ENCODE data around the gene DPM1. TPM values are rescaled to one million over a fixed set of nuclear protein-coding genes. Genes with fewer than 3 reads are reported as not detected.

The DPM1 gene
- total and polyA plus RNA-seq, 2 of the 8 experiments (the other 6 are each of a cell fraction or from before 2014, with no cell fraction given): 42.3 to 57.0 TPM

- H3K27ac ChIP-seq (ENCODE audit: low read depth, low read length): no peak overlapping the region
- H3K9me3 ChIP-seq (ENCODE audit: insufficient read depth in 2 of 2, low read depth in 1 of 2, low read length in 1 of 2): no peaks in the 10 kb centered on the region
- WGBS, 2 experiments (ENCODE audit: extremely low coverage in 1 of 2, insufficient coverage in 1 of 2, insufficient read length in 1 of 2, insufficient replicate concordance in 2 of 2, low coverage in 1 of 2, low lambda C conversion rate in 2 of 2, missing lambda C conversion rate in 1 of 2): 91% methylated on average over 6 of the region's 6 CpGs; no CpG with 5 or more reads in 1 of the 2 experiments
- CTCF ChIA-PET (ENCODE audit: partially characterized antibody): no interaction called here
- H3K4ac ChIP-seq (replicated peaks; ENCODE audit: insufficient read length, low read depth, low read length): no peak overlapping the region
- H3K79me2 ChIP-seq (ENCODE audit: control insufficient read depth in 1 of 2, insufficient read depth in 2 of 2, low read length in 2 of 2): peaks cover 26 to 99% of the 10 kb centered on the region in 2 experiments
- peaks cover 15 to 61% (median 38%) of the 10 kb centered on the region in 4 experiments for H3K36me3 ChIP-seq (ENCODE audit: control insufficient read depth in 2 of 4, insufficient read depth in 4 of 4, low read length in 3 of 4)
- H4K8ac ChIP-seq (ENCODE audit: extremely low read depth, insufficient read depth, low read length): no peak overlapping the region
- H3K23me2 ChIP-seq (ENCODE audit: low read depth, low read length): no peaks in the 10 kb centered on the region
- H2AK5ac ChIP-seq (ENCODE audit: low read depth, low read length): no peak overlapping the region
- H4K20me1 ChIP-seq (replicated peaks in 1 of 2; ENCODE audit: control insufficient read depth in 1 of 2, insufficient read depth in 2 of 2, low read length in 2 of 2): peaks cover 23 to 31% of the 10 kb centered on the region in 2 experiments
- no peak overlapping the region for H3K4me3 ChIP-seq (ENCODE audit: extremely low read depth in 1 of 4, insufficient read depth in 2 of 4, low read depth in 3 of 4, low read length in 4 of 4)
- H3K4me2 ChIP-seq (ENCODE audit: insufficient read depth in 1 of 2, low read depth in 2 of 2, low read length in 2 of 2): no peak overlapping the region
- H2BK120ac ChIP-seq (replicated peaks; ENCODE audit: low read depth, low read length): no peak overlapping the region
- no peak overlapping the region for H3K9ac ChIP-seq (replicated peaks in 1 of 4; ENCODE audit: extremely low read depth in 1 of 4, low read depth in 3 of 4, low read length in 3 of 4)
- no peaks in the 10 kb centered on the region for H3K27me3 ChIP-seq (replicated peaks in 1 of 4; ENCODE audit: control insufficient read depth in 3 of 4, extremely low read depth in 1 of 4, insufficient read depth in 3 of 4, low read length in 3 of 4)
- no peak overlapping the region for H2BK20ac ChIP-seq (ENCODE audit: low read length)
- no peak for DNase-seq (ENCODE audit: low read depth in 1 of 2, low spot score in 2 of 2)
- H4K91ac ChIP-seq (replicated peaks; ENCODE audit: insufficient read length, low read length): no peak overlapping the region
- no peak overlapping the region for H3K56ac ChIP-seq (replicated peaks; ENCODE audit: insufficient read length, low read depth, low read length)
- no peak overlapping the region for H3K18ac ChIP-seq (ENCODE audit: extremely low read depth, low read length)
- no peak overlapping the region for H3K23ac ChIP-seq (ENCODE audit: insufficient read length)
- FAIRE-seq: no peak
- 0 out of 7 replicates have a peak, but pooled peaks cover 0 to 2% (median 0%) of the 10 kb centered on the region in 4 experiments for H3K4me1 ChIP-seq (replicated peaks in 1 of 4; ENCODE audit: control insufficient read depth in 3 of 4, insufficient read depth in 4 of 4, low read length in 3 of 4)
- POLR2A ChIA-PET (ENCODE audit: partially characterized antibody): interaction anchor here (0.9 kb wide), 1 partner anchor 28 kb away, joined by 3 read pairs; the partner anchor contains the start of gene ADNP
- no peak overlapping the region for H2AFZ ChIP-seq (ENCODE audit: low read length)
- peaks cover 3% of the 10 kb centered on the region for H3K79me1 ChIP-seq (ENCODE audit: low read depth, low read length)
- H3K14ac ChIP-seq (ENCODE audit: insufficient read length): no peak overlapping the region
- no peak overlapping the region for H2BK12ac ChIP-seq (ENCODE audit: low read depth, low read length)
- H2BK15ac ChIP-seq (ENCODE audit: low read length): no peak overlapping the region
- H4K5ac ChIP-seq (ENCODE audit: insufficient read length, low read depth, low read length): no peak overlapping the region
- H2BK5ac ChIP-seq (ENCODE audit: low read depth, low read length): no peak overlapping the region
- no peak for TF ChIP-seq ZNF274 (IDR thresholded peaks at IDR 0.05; ENCODE audit: borderline replicate concordance, extremely low read depth, low read length)
- no peak for TF ChIP-seq BRCA1 (IDR thresholded peaks at IDR 0.05; ENCODE audit: low read depth, low read length)
- TF ChIP-seq CHD2 (IDR thresholded peaks at IDR 0.05; ENCODE audit: low read length): no peak
- TF ChIP-seq GABPA (IDR thresholded peaks at IDR 0.05; ENCODE audit: borderline replicate concordance, insufficient read depth, low read length): no peak
- TF ChIP-seq SIX5 (IDR thresholded peaks at IDR 0.05; ENCODE audit: low read depth, low read length): no peak
- TF ChIP-seq SUZ12 (IDR thresholded peaks at IDR 0.05; ENCODE audit: low read length): no peak
- no peak for TF ChIP-seq ATF3 (IDR thresholded peaks at IDR 0.05; ENCODE audit: insufficient read depth, low read depth, low read length)
- no peak for TF ChIP-seq RXRA (IDR thresholded peaks at IDR 0.05; ENCODE audit: insufficient read depth, low read depth, low read length)
- TF ChIP-seq MAX (IDR thresholded peaks at IDR 0.05): no peak
- no peak for TF ChIP-seq CBX5 (IDR thresholded peaks at IDR 0.05; ENCODE audit: low read depth, low read length)
- TF ChIP-seq POU5F1 (IDR thresholded peaks at IDR 0.05; ENCODE audit: low read depth, low read length): no peak
- TF ChIP-seq GTF2F1 (IDR thresholded peaks at IDR 0.05; ENCODE audit: borderline replicate concordance, low read depth, low read length): no peak
- no peak for TF ChIP-seq NRF1 (IDR thresholded peaks at IDR 0.05; ENCODE audit: low read depth, low read length)
Measured at GRCh38 chr20:50904067-50904570, 54.2 kb downstream of the DPM1 start.
